IMR-90 (cell line): ENCODE results near the gene NRP1. TPM values are rescaled to one million over a fixed set of nuclear protein-coding genes. Genes with fewer than 3 reads are reported as not detected.
"Not testable (repeated sequence)": the region's sequence is repeated elsewhere in the genome, so short reads cannot be mapped to it uniquely, and the experiment has no call there.

Experiments
- ATAC-seq: fragments of 200-7000 bp; cut with Tn5 transposase; 2 replicates; pipeline ENCODE4 v1.9.1; 2020; ENCODE audit warnings: low read depth, mild to moderate bottlenecking, moderate library complexity
- BruUV-seq: library from RNA; stranded (reverse); fragments of 400-500 nt; replicated peaks from 2 replicates; lab custom pipeline; 2021; lab: Mats Ljungman, UMichigan
- CTCF ChIA-PET: fragments of 300-600 bp; formaldehyde crosslinking; extraction: SDS; loops from one replicate; lab custom pipeline; 2021; ENCODE audit warnings: antibody characterized with exemption; lab: Yijun Ruan, JAX
- POLR2A ChIA-PET: fragments of 300-600 bp; sonication (Branson Sonifier 250); formaldehyde crosslinking; loops from one replicate; lab custom pipeline; 2022; ENCODE audit warnings: antibody characterized with exemption; ENCODE audit not compliant: unreplicated experiment; lab: Charles Lee
- DNase-seq: peaks from one replicate; pipeline ENCODE4 v3.0.0; 2013
- H2AFZ ChIP-seq: replicated peaks from 2 replicates; pipeline ENCODE3; 2013; ENCODE audit warnings: low read length, mild to moderate bottlenecking; ENCODE audit not compliant: poor library complexity
- H2AK5ac ChIP-seq: 2 replicates; pipeline ENCODE4 v1.6.1; 2013; ENCODE audit warnings: low read depth, low read length, inconsistent platforms
- H2AK9ac ChIP-seq: replicated peaks from 2 replicates; pipeline ENCODE3; 2013; ENCODE audit warnings: mild to moderate bottlenecking, low read depth, low read length, moderate library complexity; ENCODE audit not compliant: poor library complexity
- H2BK120ac ChIP-seq: 2 replicates; pipeline ENCODE4 v1.6.1; 2013; ENCODE audit warnings: low read depth, low read length, inconsistent platforms
- H2BK15ac ChIP-seq: 3 replicates; pipeline ENCODE4 v1.6.1; 2013; ENCODE audit warnings: low read depth, low read length, inconsistent platforms
- H2BK20ac ChIP-seq: 2 replicates; pipeline ENCODE4 v1.6.1; 2013; ENCODE audit warnings: low read depth, mild to moderate bottlenecking, inconsistent platforms, low read length, moderate library complexity
- H2BK5ac ChIP-seq: 2 replicates; pipeline ENCODE4 v1.6.1; 2013; ENCODE audit warnings: mild to moderate bottlenecking, low read depth, low read length, inconsistent platforms; ENCODE audit not compliant: poor library complexity, severe bottlenecking
- H3K14ac ChIP-seq: replicated peaks from 2 replicates; pipeline ENCODE4 v1.6.1; 2013; ENCODE audit warnings: low read depth, low read length, inconsistent platforms
- H3K18ac ChIP-seq: 2 replicates; pipeline ENCODE4 v1.6.1; 2013; ENCODE audit warnings: low read depth, low read length, control low read depth
- H3K23ac ChIP-seq: 2 replicates; pipeline ENCODE4 v1.6.1; 2013; ENCODE audit warnings: low read depth, low read length, inconsistent platforms
- H3K27ac ChIP-seq: 2 replicates; pipeline ENCODE4 v1.5.1; 2013; ENCODE audit warnings: mild to moderate bottlenecking, control low read depth, low read length; ENCODE audit not compliant: insufficient read depth
- H3K27me3 ChIP-seq: 2 replicates; pipeline ENCODE4 v1.6.1; 2013; ENCODE audit warnings: low read length; ENCODE audit not compliant: control insufficient read depth, insufficient read depth
- H3K36me3 ChIP-seq: 2 replicates; pipeline ENCODE4 v1.6.1; 2013; ENCODE audit warnings: low read length, mixed read lengths; ENCODE audit not compliant: control insufficient read depth, insufficient read depth
- H3K4ac ChIP-seq: 2 replicates; pipeline ENCODE4 v1.6.1; 2013; ENCODE audit warnings: low read depth, low read length, inconsistent platforms
- H3K4me1 ChIP-seq: 2 replicates; pipeline ENCODE4 v1.6.1; 2013; ENCODE audit warnings: low read length, mixed read lengths; ENCODE audit not compliant: control insufficient read depth, insufficient read depth
- H3K4me2 ChIP-seq: 2 replicates; pipeline ENCODE4 v1.6.1; 2013; ENCODE audit warnings: low read depth, mild to moderate bottlenecking, control low read depth, low read length, moderate library complexity
- H3K4me3 ChIP-seq: 2 replicates; pipeline ENCODE4 v1.5.1; 2013; ENCODE audit warnings: low read depth, mild to moderate bottlenecking, control low read depth, low read length, moderate library complexity; ENCODE audit not compliant: insufficient read depth
- H3K56ac ChIP-seq: 2 replicates; pipeline ENCODE4 v1.6.1; 2013; ENCODE audit warnings: low read length, inconsistent platforms; ENCODE audit not compliant: insufficient read depth; ENCODE audit errors: extremely low read depth
- H3K79me1 ChIP-seq, 2 experiments: 2 replicates each; pipeline ENCODE4 v1.6.1; 2013; ENCODE audit warnings: low read length in 2 of 2, inconsistent platforms in 1 of 2, low read depth in 1 of 2
- H3K9ac ChIP-seq: 2 replicates; pipeline ENCODE4 v1.6.1; 2013; ENCODE audit warnings: low read depth, low read length, control low read depth
- H3K9me1 ChIP-seq: 2 replicates; pipeline ENCODE4 v1.6.1; 2013; ENCODE audit warnings: low read length, inconsistent platforms; ENCODE audit not compliant: insufficient read depth
- H3K9me3 ChIP-seq: 2 replicates; pipeline ENCODE4 v1.6.1; 2013; ENCODE audit warnings: low read length; ENCODE audit not compliant: control insufficient read depth, insufficient read depth
- H4K20me1 ChIP-seq: 2 replicates; pipeline ENCODE4 v1.6.1; 2013; ENCODE audit warnings: low read length, inconsistent platforms; ENCODE audit not compliant: insufficient read depth
- H4K5ac ChIP-seq: 2 replicates; pipeline ENCODE4 v1.6.1; 2013; ENCODE audit warnings: mild to moderate bottlenecking, low read depth, low read length, control low read depth
- H4K8ac ChIP-seq, 2 experiments: 2 replicates each; pipeline ENCODE4 v1.6.1; 2013; ENCODE audit warnings: low read depth in 2 of 2, low read length in 2 of 2, control low read depth in 1 of 2, inconsistent platforms in 1 of 2
- H4K91ac ChIP-seq: 2 replicates; pipeline ENCODE4 v1.6.1; 2013; ENCODE audit warnings: low read depth, low read length, inconsistent platforms; ENCODE audit not compliant: insufficient read depth
- WGBS, 2 experiments: methylation state at CpG; one replicate each; pipeline versions ENCODE4 v1.1.5 to v1.1.7; 2013; ENCODE audit warnings: missing lambda C conversion rate in 2 of 2; ENCODE audit not compliant: insufficient read length in 1 of 2; ENCODE audit errors: extremely low coverage in 2 of 2; 5-methylcytosine and 5-hydroxymethylcytosine counted together
- dilution Hi-C: fragments of 300-500 bp; cut with HindIII; formaldehyde crosslinking; loops from one replicate; pipeline ENCODE4 v1.14.3; 2018; ENCODE audit warnings: low sequenced_read_pairs; ENCODE audit not compliant: unreplicated experiment
- in situ Hi-C: fragments of 300-500 bp; cut with MboI; formaldehyde crosslinking; loops from 3 replicates; pipeline ENCODE4 v1.14.3; 2019; ENCODE audit warnings: low sequenced_read_pairs, inconsistent platforms, mixed read lengths
- intact Hi-C: fragments of 100-400 bp; cut with micrococcal nuclease; formaldehyde crosslinking; loops from 2 replicates; pipeline ENCODE4 v1.10.0; 2022
- polyA plus RNA-seq, 3 experiments: library from polyadenylated mRNA; depleted of rRNA; stranded (reverse); fragments of >200 nt; gene quantifications; 2 replicates each; pipeline ENCODE4 v1.2.3, GENCODE V29; 2012; ENCODE audit warnings: low replicate concordance in 1 of 3
- total RNA-seq: library from RNA; depleted of rRNA; stranded (reverse); fragments of >200 nt; gene quantifications from 2 replicates; pipeline ENCODE4 v1.2.3, GENCODE V29; 2012

The NRP1 gene
- total and polyA plus RNA-seq, 2 of the 4 experiments (the other 2 are of a cell fraction), result 108 to 227 TPM

DNA sequence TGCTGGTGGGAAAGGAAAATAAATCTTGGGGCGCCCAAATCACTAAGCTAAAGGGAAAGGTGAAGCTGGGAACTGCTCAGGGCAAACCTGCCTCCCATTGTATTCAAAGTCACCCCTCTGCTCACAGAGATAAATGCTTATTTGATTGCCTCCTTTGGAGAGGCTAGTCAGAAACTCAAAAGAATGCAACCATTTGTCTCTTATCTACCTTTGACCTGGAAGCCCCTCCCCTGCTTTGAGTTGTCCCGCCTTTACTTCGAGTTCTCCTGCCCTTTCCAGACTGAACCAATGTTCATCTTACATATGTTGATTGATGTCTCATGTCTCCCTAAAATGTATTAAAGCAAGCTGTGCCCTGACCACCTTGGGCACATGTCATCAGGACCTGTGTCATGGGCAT lies 33.9 kb downstream of the NRP1 start:
- CTCF ChIA-PET, in situ Hi-C loops: not testable (repeated sequence)
- peaks cover 13% of the 10 kb centered on the region for H3K4me1 ChIP-seq

More for the DNA sequence above, 33.9 kb downstream of the NRP1 start:
- H2BK20ac ChIP-seq, H3K27me3 ChIP-seq, H3K18ac ChIP-seq, BruUV-seq, H3K9me1 ChIP-seq, H2AK9ac ChIP-seq, H4K91ac ChIP-seq, H3K4me3 ChIP-seq, H3K36me3 ChIP-seq, dilution Hi-C loops, H2BK120ac ChIP-seq, H4K5ac ChIP-seq, H3K4ac ChIP-seq, H3K9me3 ChIP-seq, H4K8ac ChIP-seq, H2BK5ac ChIP-seq, DNase-seq, POLR2A ChIA-PET, H3K56ac ChIP-seq, H3K23ac ChIP-seq, H3K27ac ChIP-seq, H2AFZ ChIP-seq, ATAC-seq, H3K4me2 ChIP-seq, H3K14ac ChIP-seq, H2BK15ac ChIP-seq, H3K9ac ChIP-seq, H4K20me1 ChIP-seq: not testable (repeated sequence)
- no CpG with 5 or more reads among the region's 3 CpGs for WGBS, 2 experiments
- H3K79me1 ChIP-seq, result peaks cover 58 to 76% of the 10 kb centered on the region in 2 experiments
- H2AK5ac ChIP-seq, result 0 out of 2 replicates have a peak overlapping the region, but pooled peaks have one; percentile 4
- intact Hi-C loops, result loop anchor here (10.0 kb wide), 1 partner anchor 286 kb away; no protein-coding TSS in a partner anchor
